HG02623 (cell line): ENCODE data around the gene SPON1.

ENCODE experiments used
- ATAC-seq: cut with Tn5 transposase; IDR thresholded peaks from one replicate; pipeline ENCODE4 v1.9.1; 2021; ENCODE audit warnings: moderate library complexity; ENCODE audit not compliant: unreplicated experiment

The SPON1 gene

DNA sequence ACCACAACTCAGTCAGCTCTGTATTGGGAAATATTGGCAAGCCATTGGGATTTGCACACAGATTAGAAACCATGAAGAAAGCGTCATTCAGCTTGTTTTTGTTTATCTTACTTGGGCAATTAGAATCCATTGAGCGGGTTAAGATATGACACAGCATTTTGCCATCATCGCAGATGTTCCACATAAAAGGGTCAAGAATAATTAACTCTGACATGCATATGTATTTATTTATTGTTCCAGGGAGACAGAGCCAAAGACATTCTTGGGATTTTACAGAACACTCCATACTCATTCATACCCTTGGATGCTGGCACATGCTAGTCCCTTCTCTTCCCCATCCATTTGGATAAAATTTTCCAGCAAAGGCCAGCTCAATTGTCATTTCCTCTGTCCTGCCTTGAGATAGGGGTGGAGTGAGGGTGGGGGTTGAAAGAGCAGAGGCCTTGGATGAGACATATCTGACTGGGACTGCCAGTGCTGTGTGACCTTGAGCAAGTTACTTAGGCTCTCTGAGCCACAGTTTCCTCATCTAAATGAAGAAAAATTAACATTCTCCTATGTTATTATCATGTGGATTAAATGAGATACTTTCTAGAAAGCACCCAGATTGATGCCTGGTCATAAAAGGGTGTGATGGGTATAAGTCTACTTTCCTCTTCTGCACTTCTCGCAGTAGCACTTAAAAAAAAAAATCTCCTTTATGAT, 216.7 kb downstream of the SPON1 start:
- no peak for ATAC-seq

DNA sequence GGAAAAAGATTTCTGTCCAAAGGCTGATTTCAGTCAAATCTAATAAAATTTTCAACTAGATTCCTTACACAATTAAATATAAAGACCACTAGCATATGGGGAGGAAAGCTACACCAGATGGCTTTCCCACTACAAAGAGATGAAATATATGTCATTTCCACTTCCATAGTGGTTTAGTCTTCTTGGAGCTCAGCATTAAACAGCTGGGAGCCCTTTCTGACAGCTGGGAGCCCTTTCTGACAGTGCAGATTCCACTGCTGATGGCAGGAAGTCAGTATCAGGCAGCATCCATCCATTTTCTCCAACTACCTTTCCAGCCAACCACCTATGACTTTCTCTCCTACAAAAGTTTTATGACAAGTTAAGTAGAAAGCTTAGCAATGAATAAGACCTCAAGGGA, 218.6 kb downstream of the SPON1 start:
- ATAC-seq = no peak

DNA sequence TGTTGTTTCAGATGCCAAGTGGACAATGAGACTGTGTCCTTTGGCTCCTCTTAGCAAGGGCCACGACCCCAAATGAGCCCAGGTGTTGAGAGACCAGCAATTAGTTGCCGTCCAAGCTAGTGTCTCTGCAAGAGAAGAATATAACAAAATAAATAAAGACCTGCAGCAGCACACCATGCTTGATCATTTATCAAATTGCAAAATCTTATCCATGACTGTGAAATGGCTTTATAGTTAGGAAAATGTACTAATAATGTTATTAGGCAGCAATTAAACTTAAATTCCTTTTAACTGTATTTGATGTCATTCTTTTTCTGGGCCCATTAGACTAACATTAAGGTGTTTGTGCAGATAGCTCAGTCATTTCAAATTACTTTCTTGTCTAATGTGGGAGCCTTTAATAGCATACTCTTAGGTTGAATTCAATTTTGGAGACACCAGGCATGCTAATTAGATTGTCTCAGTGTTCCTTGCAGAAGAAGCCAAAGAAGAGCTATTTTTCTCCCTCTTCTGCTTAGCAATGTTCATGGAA, 220.4 kb downstream of the SPON1 start:
- ATAC-seq = no peak

- no peak for ATAC-seq
Measured at GRCh38 chr11:14184028-14184940, 221.8 kb downstream of the SPON1 start.

GRCh38 chr11:14185461-14185860, 222.9 kb downstream of the SPON1 start:
- no peak for ATAC-seq

GRCh38 chr11:14186046-14186775, 223.7 kb downstream of the SPON1 start:
- no peak for ATAC-seq

GRCh38 chr11:14189874-14190273, 227.4 kb downstream of the SPON1 start:
- ATAC-seq = no peak

GRCh38 chr11:14190992-14191778, 228.7 kb downstream of the SPON1 start:
- ATAC-seq = no peak

GRCh38 chr11:14193644-14194043, 231.1 kb downstream of the SPON1 start:
- ATAC-seq = no peak

DNA sequence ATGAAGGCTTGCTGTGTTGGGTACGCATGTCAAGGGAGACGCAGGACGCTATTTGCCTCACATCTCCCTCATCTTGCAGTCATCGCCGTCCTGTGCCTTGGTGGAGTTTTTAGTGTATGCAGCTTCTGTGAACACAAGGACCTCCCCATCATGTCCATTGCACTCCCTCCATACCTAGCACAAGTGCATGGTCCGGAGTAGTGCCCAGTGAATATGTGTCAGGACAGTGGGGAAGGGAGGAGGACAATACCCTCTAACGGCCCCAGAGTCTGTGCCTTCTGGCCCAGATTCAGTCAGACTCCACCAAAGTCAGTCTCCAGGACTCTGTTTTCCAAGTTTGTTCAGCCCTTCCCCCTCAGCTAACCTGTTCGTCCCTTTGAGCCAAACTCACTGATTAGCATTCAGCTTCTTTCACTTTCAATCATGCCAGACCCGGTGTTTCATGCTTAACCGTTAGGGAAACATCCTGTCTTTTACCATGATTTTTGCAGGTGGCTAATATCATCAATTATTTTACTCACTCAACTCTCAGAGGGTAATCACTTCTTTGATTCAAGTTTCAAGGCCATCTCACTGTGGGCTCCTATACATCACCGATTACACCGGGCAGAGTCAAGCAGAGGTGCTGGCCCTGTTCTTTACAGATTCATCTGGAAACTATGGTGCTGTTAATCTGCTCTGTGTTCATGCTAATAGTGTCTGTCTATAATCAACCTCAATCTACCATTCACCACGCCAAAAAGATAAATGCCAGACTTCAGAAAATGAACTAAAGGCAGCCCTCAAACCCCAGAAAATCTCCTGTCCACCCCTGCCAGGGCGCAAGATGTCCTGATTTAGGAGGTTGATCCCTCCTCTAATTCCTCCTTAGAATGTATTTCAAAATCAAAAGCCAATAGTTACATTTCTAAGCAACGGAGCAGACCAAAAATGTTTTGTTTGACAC, 240.0 kb downstream of the SPON1 start:
- no peak for ATAC-seq

GRCh38 chr11:14203321-14203720, 240.8 kb downstream of the SPON1 start:
- ATAC-seq = no peak

DNA sequence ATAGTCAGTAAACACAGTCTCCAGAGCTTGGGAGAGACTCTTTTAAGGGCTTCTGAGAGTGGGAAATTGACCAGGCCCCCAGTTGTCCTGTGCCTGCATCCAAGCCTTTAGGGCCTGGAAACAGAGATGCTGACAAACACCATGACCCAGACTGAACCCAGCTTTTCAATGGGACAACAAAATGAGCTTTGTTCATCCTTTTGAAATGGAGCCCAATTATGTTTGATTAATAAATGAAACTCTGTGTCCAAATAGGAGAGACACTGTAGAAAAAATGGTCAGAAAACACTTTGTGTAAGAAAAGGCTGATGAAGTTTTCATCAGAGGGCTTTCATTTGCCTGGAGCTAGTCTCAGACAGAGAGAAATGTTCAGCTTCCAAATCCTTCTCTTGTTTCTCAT, 250.5 kb downstream of the SPON1 start:
- ATAC-seq = no peak

DNA sequence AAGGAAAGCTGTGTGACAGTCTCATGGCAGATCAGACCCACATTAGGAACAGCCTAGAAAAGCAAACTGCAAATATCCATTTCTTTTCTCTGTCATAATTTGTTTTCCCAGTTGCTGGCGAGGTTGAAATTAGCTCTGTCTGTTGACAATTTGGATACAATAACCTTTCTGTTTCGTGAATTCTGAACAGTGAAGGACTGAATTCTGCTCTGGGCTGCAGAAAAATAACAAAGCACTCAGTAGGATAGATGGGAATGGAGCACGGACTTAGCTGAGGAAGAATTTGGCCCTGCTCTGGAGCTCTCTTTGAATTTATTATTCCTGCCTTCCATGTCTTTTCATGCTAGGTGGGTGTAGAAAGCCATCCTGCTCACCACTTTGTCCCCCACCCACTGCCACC, 256.2 kb downstream of the SPON1 start:
- no peak for ATAC-seq

DNA sequence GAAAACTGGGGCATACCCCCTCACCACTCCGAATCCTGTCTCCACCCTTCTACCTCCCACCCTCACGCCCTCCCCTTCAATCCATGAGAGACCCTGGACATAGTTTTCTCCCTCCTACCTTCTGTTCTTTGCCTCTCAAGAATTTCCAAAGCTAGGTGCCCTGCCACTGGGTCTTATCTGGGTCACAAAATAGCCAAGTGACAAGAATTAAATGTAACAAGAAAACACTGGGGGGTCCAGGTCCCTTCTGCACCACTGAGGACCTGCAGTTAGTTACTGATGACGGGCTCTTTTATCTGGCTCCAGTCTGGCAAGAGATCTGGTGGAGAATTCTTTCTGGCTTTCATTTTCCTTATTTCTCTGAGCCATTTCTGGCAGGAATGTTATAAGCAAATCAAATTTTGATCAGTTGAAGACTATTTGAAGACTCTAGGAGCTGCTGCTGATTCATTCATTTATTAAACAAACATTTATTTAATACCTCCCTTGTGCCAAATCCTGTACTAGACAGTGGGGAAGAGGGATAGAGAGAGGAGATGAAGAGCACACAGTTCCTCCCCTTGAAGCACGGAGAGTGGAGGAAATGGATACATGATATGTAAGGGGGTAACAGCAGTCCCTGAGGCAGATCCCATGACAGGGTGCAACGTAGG, 261.2 kb downstream of the SPON1 start:
- ATAC-seq = no peak

GRCh38 chr11:14224395-14224794, 261.9 kb downstream of the SPON1 start:
- no peak for ATAC-seq

- ATAC-seq = no peak
Measured at GRCh38 chr11:14225666-14226065, 263.1 kb downstream of the SPON1 start.

- no peak for ATAC-seq
Measured at GRCh38 chr11:14228356-14228755, 265.8 kb downstream of the SPON1 start.

- ATAC-seq = no peak
Measured at GRCh38 chr11:14229472-14229871, 266.9 kb downstream of the SPON1 start.

- ATAC-seq = no peak
Measured at GRCh38 chr11:14230407-14230806, 267.9 kb downstream of the SPON1 start.
